NCI-H2171 (cell line): ENCODE results near the gene TMEM94.

Experiments
- DNase-seq: peaks from one replicate; lab custom pipeline; 2025; lab: John Stamatoyannopoulos, UW

TMEM94 gene

GRCh38 chr17:75525806-75526554 is 69.5 kb downstream of the TMEM94 start:
- DNase-seq, result no peak

GRCh38 chr17:75526555-75527270 is 70.3 kb downstream of the TMEM94 start:
- DNase-seq, result no peak

GRCh38 chr17:75530837-75531720 is 74.6 kb downstream of the TMEM94 start:
- no peak for DNase-seq

- DNase-seq, result no peak
Measured at GRCh38 chr17:75531721-75532072, 75.3 kb downstream of the TMEM94 start.

- DNase-seq, result no peak
Measured at GRCh38 chr17:75535119-75535537, 78.7 kb downstream of the TMEM94 start.

- DNase-seq, result no peak
Measured at GRCh38 chr17:75535871-75536270, 79.4 kb downstream of the TMEM94 start.

- DNase-seq, result no peak
Measured at GRCh38 chr17:75536366-75536765, 79.9 kb downstream of the TMEM94 start.

GRCh38 chr17:75539967-75540729 is 83.7 kb downstream of the TMEM94 start:
- DNase-seq, result no peak

- DNase-seq, result no peak
Measured at GRCh38 chr17:75540923-75541503, 84.6 kb downstream of the TMEM94 start.

- DNase-seq, result no peak
Measured at GRCh38 chr17:75542229-75542628, 85.8 kb downstream of the TMEM94 start.

GRCh38 chr17:75542728-75543336 is 86.4 kb downstream of the TMEM94 start:
- no peak for DNase-seq

- no peak for DNase-seq
Measured at GRCh38 chr17:75544250-75544649, 87.8 kb downstream of the TMEM94 start.

GRCh38 chr17:75546181-75546580 is 89.7 kb downstream of the TMEM94 start:
- no peak for DNase-seq

- DNase-seq, result no peak
Measured at GRCh38 chr17:75547091-75547490, 90.7 kb downstream of the TMEM94 start.

GRCh38 chr17:75548813-75549212 is 92.4 kb downstream of the TMEM94 start:
- no peak for DNase-seq
